ENCODE data around the gene LRRC53. TPM values are rescaled to one million over a fixed set of nuclear protein-coding genes. Genes with fewer than 3 reads are reported as not detected.

The LRRC53 gene
- total RNA-seq, 1 donor from 2014 or later: not detected

DNA sequence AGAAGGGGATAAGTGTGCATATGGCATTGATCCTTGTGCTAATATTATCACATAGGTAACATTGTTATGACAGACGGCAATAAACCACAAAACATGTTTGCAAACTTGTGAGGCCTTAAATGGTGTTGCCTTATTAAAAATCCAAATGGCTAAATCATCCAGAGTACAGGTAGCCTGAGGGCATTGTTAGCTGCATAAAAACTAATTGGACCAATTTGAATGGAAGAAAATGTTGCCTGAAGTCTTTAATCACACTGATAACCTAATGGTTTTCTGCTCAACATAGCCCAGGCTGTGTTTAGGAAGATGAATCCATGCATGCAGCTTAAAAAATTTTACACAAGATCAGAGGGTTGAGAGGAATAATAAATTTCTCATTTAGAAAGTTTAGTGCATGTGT is 19.4 kb upstream of the LRRC53 start:
- no peak overlapping the region for H3K4me3 ChIP-seq (ENCODE audit: low read depth, low read length)
- no peak for DNase-seq (ENCODE audit: low read depth)
- TF ChIP-seq, protein P1, sequence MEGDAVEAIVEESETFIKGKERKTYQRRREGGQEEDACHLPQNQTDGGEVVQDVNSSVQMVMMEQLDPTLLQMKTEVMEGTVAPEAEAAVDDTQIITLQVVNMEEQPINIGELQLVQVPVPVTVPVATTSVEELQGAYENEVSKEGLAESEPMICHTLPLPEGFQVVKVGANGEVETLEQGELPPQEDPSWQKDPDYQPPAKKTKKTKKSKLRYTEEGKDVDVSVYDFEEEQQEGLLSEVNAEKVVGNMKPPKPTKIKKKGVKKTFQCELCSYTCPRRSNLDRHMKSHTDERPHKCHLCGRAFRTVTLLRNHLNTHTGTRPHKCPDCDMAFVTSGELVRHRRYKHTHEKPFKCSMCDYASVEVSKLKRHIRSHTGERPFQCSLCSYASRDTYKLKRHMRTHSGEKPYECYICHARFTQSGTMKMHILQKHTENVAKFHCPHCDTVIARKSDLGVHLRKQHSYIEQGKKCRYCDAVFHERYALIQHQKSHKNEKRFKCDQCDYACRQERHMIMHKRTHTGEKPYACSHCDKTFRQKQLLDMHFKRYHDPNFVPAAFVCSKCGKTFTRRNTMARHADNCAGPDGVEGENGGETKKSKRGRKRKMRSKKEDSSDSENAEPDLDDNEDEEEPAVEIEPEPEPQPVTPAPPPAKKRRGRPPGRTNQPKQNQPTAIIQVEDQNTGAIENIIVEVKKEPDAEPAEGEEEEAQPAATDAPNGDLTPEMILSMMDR (conservative IDR thresholded peaks at IDR 0.05; ENCODE audit: low read depth, low read length): no peak

- DNase-seq (ENCODE audit: low read depth): no peak
- TF ChIP-seq, protein P1 (conservative IDR thresholded peaks at IDR 0.05; ENCODE audit: low read depth, low read length): no peak
- H3K4me3 ChIP-seq (ENCODE audit: low read depth, low read length): no peak overlapping the region
These were observed 18.5 kb upstream of the LRRC53 start for GRCh38 chr1:74530892-74531291.

- H3K4me3 ChIP-seq (ENCODE audit: low read depth, low read length): no peak overlapping the region
- no peak for DNase-seq (ENCODE audit: low read depth)
- TF ChIP-seq, protein P1 (conservative IDR thresholded peaks at IDR 0.05; ENCODE audit: low read depth, low read length): no peak
These were observed 15.7 kb upstream of the LRRC53 start for GRCh38 chr1:74528123-74528522.

DNA sequence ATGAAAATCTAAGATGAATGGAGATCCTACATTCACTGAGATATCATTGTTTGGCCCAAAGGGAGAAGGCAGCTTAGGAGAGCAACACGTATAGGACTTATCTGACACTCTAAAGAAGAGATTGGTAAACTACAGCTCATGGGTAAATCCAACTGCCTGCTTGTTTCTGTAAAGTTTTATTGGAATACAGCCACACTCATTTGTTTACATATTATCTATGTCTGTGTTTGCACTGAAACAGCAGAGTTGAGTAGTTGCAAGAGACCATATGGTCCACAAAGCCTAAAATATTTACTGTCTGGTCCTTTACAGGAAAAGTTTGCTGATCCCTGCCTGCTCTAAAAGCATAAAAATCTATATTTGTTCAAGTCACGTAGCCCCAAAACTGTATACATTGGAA is 14.3 kb upstream of the LRRC53 start:
- DNase-seq (ENCODE audit: low read depth): no peak
- no peak overlapping the region for H3K4me3 ChIP-seq (ENCODE audit: low read depth, low read length)
- TF ChIP-seq, protein P1 (conservative IDR thresholded peaks at IDR 0.05; ENCODE audit: low read depth, low read length): no peak

DNA sequence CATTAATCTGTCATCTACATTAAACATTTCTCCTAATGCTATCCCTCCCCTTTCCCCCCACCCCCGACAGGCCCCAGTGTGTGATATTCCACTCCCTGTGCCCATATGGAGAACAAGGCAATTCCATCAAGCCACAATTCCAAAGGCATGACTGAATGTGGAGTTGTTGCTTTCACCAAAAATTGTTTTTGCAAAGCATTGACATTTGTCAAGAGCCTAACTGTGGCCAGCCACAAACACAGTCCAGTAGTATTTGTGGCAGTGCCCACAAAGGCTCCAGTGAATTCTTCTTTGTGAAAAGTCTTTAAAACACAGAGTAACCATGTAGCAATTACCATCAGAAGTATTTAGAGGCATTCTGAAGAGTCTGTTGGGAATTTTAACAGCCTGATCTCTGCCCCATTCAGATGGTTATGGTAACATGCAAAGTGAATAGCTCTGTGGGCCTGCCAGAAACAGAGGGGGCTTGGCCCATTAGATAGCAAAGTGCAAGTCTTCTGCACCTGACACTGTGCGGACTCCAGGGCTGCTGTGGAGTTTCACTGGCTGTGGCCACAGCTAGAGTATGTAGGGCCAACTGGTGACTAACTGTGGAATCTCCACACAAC is 11.6 kb upstream of the LRRC53 start:
- no peak overlapping the region for H3K4me3 ChIP-seq (ENCODE audit: low read depth, low read length)
- TF ChIP-seq, protein P1 (conservative IDR thresholded peaks at IDR 0.05; ENCODE audit: low read depth, low read length): no peak
- DNase-seq (ENCODE audit: low read depth): no peak

DNA sequence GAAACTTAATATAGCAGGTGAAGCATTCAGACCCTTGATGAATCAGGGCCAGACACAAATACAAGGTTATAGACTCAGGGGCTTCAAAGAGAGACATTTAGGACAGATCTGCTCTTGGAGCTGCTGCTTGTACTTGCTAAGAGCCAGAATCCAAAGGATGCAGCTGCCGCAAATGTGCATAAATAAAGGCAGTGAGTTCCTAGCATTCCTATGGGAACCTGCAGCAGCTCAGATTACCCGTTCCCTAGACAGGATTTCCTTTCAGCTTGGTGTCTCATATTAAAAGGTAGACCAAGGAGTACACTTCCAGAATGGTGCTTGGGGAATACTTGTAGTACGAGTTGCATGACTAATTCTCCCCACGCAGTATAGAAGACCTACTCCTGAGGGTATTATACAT is 9.7 kb upstream of the LRRC53 start:
- DNase-seq (ENCODE audit: low read depth): no peak
- H3K4me3 ChIP-seq (ENCODE audit: low read depth, low read length): no peak overlapping the region
- TF ChIP-seq, protein P1 (conservative IDR thresholded peaks at IDR 0.05; ENCODE audit: low read depth, low read length): no peak

GRCh38 chr1:74517599-74518051 is 5.2 kb upstream of the LRRC53 start:
- DNase-seq (ENCODE audit: low read depth): no peak
- H3K4me3 ChIP-seq (ENCODE audit: low read depth, low read length): no peak overlapping the region
- TF ChIP-seq, protein P1 (conservative IDR thresholded peaks at IDR 0.05; ENCODE audit: low read depth, low read length): no peak
